HT-29 (cell line): Measurements from ENCODE around the gene EIF4EBP2. TPM values are rescaled to one million over a fixed set of nuclear protein-coding genes. Genes with fewer than 3 reads are reported as not detected.

Experiments
- DNase-seq: peaks from one replicate; pipeline ENCODE4 v3.0.0-alpha.2; 2015; ENCODE audit warnings: low spot score
- total RNA-seq: library from RNA; depleted of rRNA; stranded (reverse); fragments of >200 nt; shearing (Covaris generic); gene quantifications from 2 replicates; pipeline ENCODE4 v1.2.3, GENCODE V29; 2014

EIF4EBP2 gene
- total RNA-seq, 1 experiment from 2014 or later: 17.7 TPM

- no peak for DNase-seq
Measured at GRCh38 chr10:70432101-70432500, 28.2 kb downstream of the EIF4EBP2 start.

- DNase-seq: no peak
Measured at GRCh38 chr10:70432561-70433263, 28.8 kb downstream of the EIF4EBP2 start.

GRCh38 chr10:70433581-70434280 is 29.8 kb downstream of the EIF4EBP2 start:
- no peak for DNase-seq

- DNase-seq: no peak
Measured at GRCh38 chr10:70435241-70436085, 31.5 kb downstream of the EIF4EBP2 start.

GRCh38 chr10:70437721-70438120 is 33.8 kb downstream of the EIF4EBP2 start:
- peak; percentile 22 for DNase-seq

- DNase-seq: no peak
Measured at GRCh38 chr10:70440296-70441160, 36.6 kb downstream of the EIF4EBP2 start.

- DNase-seq: no peak
Measured at GRCh38 chr10:70441161-70441894, 37.4 kb downstream of the EIF4EBP2 start, which contains the start of gene NODAL. Gene NODAL, minus strand, starts transcription at chr10:70441681. Its CDS starts 14 bp downstream, at chr10:70441667.

GRCh38 chr10:70441895-70442309 is 38.0 kb downstream of the EIF4EBP2 start:
- no peak for DNase-seq

- DNase-seq: peak; percentile 39
Measured at GRCh38 chr10:70442332-70442988, 38.5 kb downstream of the EIF4EBP2 start.

- DNase-seq: no peak
Measured at GRCh38 chr10:70444744-70445143, 40.8 kb downstream of the EIF4EBP2 start.

- no peak for DNase-seq
Measured at GRCh38 chr10:70445718-70446657, 42.0 kb downstream of the EIF4EBP2 start.

- no peak for DNase-seq
Measured at GRCh38 chr10:70448236-70448635, 44.3 kb downstream of the EIF4EBP2 start.

- no peak for DNase-seq
Measured at GRCh38 chr10:70455213-70455630, 51.3 kb downstream of the EIF4EBP2 start.

GRCh38 chr10:70456164-70456563 is 52.2 kb downstream of the EIF4EBP2 start:
- DNase-seq: no peak

- no peak for DNase-seq
Measured at GRCh38 chr10:70457759-70458305, 53.9 kb downstream of the EIF4EBP2 start.

GRCh38 chr10:70458329-70459060 is 54.5 kb downstream of the EIF4EBP2 start:
- DNase-seq: peak; percentile 60

GRCh38 chr10:70459061-70459773 is 55.3 kb downstream of the EIF4EBP2 start:
- no peak for DNase-seq
